HepG2 (cell line): ENCODE measurements around the gene SP5. TPM values are rescaled to one million over a fixed set of nuclear protein-coding genes. Genes with fewer than 3 reads are reported as not detected.

Experiments used
- CENPT ChIP-seq: sonication (generic); formaldehyde crosslinking; IDR thresholded peaks from 2 replicates; pipeline ENCODE4 v1.8.0; 2022; ENCODE audit warnings: low read depth, mild to moderate bottlenecking, moderate library complexity, missing genetic modification reagents
- CREB3 ChIP-seq: sonication (generic); formaldehyde crosslinking; IDR thresholded peaks from 2 replicates; pipeline ENCODE4 v1.5.0; 2020; ENCODE audit warnings: missing genetic modification reagents
- FOXP1 ChIP-seq, 2 experiments: fragments of 450-650 bp in 1 of 2; IDR thresholded peaks; 2 replicates each; pipeline ENCODE4 v1.6.1; 2017 to 2018; ENCODE audit warnings: antibody characterized with exemption in 1 of 2
- IKZF5 ChIP-seq: IDR thresholded peaks from 2 replicates; pipeline ENCODE4 v1.6.1; 2018; ENCODE audit warnings: missing genetic modification reagents, mild to moderate bottlenecking, missing compliant biosample characterization
- MTF2 ChIP-seq: sonication (generic); formaldehyde crosslinking; IDR thresholded peaks from 2 replicates; pipeline ENCODE4 v1.5.0; 2020; ENCODE audit warnings: missing genetic modification reagents, borderline replicate concordance
- NCOA1 ChIP-seq: sonication (generic); formaldehyde crosslinking; IDR thresholded peaks from 2 replicates; pipeline ENCODE4 v1.9.0; 2021; ENCODE audit warnings: missing genetic modification reagents
- NFAT5 ChIP-seq: sonication (generic); formaldehyde crosslinking; IDR thresholded peaks from 2 replicates; pipeline ENCODE4 v1.4.0; 2020; ENCODE audit warnings: missing genetic modification reagents
- NFE2L2 ChIP-seq: fragments of 150-350 bp; IDR thresholded peaks from 2 replicates; pipeline ENCODE4 v1.6.1; 2014; ENCODE audit warnings: low read length
- NFKBIZ ChIP-seq: IDR thresholded peaks from 2 replicates; pipeline ENCODE4 v1.6.1; 2018; ENCODE audit warnings: missing genetic modification reagents, missing compliant biosample characterization
- NONO ChIP-seq, 2 experiments: fragments of 450-650 bp in 1 of 2; sonication (generic) in 1 of 2; formaldehyde crosslinking in 1 of 2; IDR thresholded peaks in 1 of 2; conservative IDR thresholded peaks in 1 of 2; 2 replicates each; pipeline versions ENCODE4 v1.6.1 to v1.8.0; 2017 to 2022; ENCODE audit warnings: mild to moderate bottlenecking in 1 of 2, missing genetic modification reagents in 1 of 2, moderate library complexity in 1 of 2
- PPARG ChIP-seq: conservative IDR thresholded peaks from 2 replicates; pipeline ENCODE4 v1.6.1; 2016; ENCODE audit warnings: missing biosample characterization, missing genetic modification reagents
- SNRNP70 ChIP-seq: fragments of 200-400 bp; formaldehyde crosslinking; IDR thresholded peaks from 2 replicates; pipeline ENCODE4 v1.6.1; 2017; ENCODE audit warnings: mild to moderate bottlenecking, low read depth, low read length, moderate library complexity
- TBX3 ChIP-seq: fragments of 450-650 bp; IDR thresholded peaks from 2 replicates; pipeline ENCODE4 v1.6.1; 2017; ENCODE audit warnings: antibody characterized with exemption, mild to moderate bottlenecking, inconsistent platforms, borderline replicate concordance
- THAP8 ChIP-seq: sonication (generic); formaldehyde crosslinking; IDR thresholded peaks from 2 replicates; pipeline ENCODE4 v1.5.1; 2020; ENCODE audit warnings: missing genetic modification reagents, mild to moderate bottlenecking, borderline replicate concordance
- ZNF441 ChIP-seq: sonication (generic); formaldehyde crosslinking; IDR thresholded peaks from 2 replicates; pipeline ENCODE4 v1.7.0; 2021; ENCODE audit warnings: missing genetic modification reagents, borderline replicate concordance
- ZNF570 ChIP-seq: sonication (generic); formaldehyde crosslinking; IDR thresholded peaks from 2 replicates; pipeline ENCODE4 v1.4.0; 2020; ENCODE audit warnings: mild to moderate bottlenecking, missing genetic modification reagents, borderline replicate concordance
- ZNF749 ChIP-seq: sonication (generic); formaldehyde crosslinking; IDR thresholded peaks from 2 replicates; pipeline ENCODE4 v1.8.0; 2022; ENCODE audit warnings: mild to moderate bottlenecking, missing genetic modification reagents, moderate library complexity, borderline replicate concordance
- ZSCAN21 ChIP-seq: sonication (generic); formaldehyde crosslinking; IDR thresholded peaks from 2 replicates; pipeline ENCODE4 v1.8.0; 2022; ENCODE audit warnings: mild to moderate bottlenecking, missing genetic modification reagents, moderate library complexity, borderline replicate concordance
- polyA plus RNA-seq, 8 experiments: library from polyadenylated mRNA; depleted of rRNA in 3 of 8; stranded (reverse) in 7 of 8; unstranded in 1 of 8; fragments of >200 nt; fragmentation: Illumina TruSeq in 4 of 8; extraction: Trizol in 4 of 8; gene quantifications; 2 replicates each; pipeline versions ENCODE4 v1.2.1 to v1.2.3, GENCODE V29; 2011 to 2016; ENCODE audit warnings: low read depth in 4 of 8, missing spikeins in 1 of 8, mixed read lengths in 1 of 8; ENCODE audit not compliant: insufficient read depth in 1 of 8
- total RNA-seq, 5 experiments: library from RNA; depleted of rRNA; stranded (reverse); fragments of >200 nt; fragmentation: Illumina TruSeq; extraction: Trizol; gene quantifications; 2 replicates each; pipeline ENCODE4 v1.2.3, GENCODE V29; 2016; ENCODE audit warnings: low read depth in 1 of 5

Gene SP5
- total and polyA plus RNA-seq, 2 of the 13 experiments (the other 11 are each of a cell fraction or from before 2014, with no cell fraction given), result 50.8 to 119 TPM

- TF ChIP-seq NFAT5 (no peak; the same call in 1 of the 2 replicates), ZSCAN21 (CRISPR knock-in tag) (peak; percentile 88; the same call in 1 of the 2 replicates), NFKBIZ (no peak), PPARG (no peak), CREB3 (CRISPR knock-in tag) (no peak), TBX3 (no peak), NCOA1 (CRISPR knock-in tag) (no peak; the same call in 1 of the 2 replicates), ZNF570 (CRISPR knock-in tag) (no peak), THAP8 (no peak), MTF2 (CRISPR knock-in tag) (0 out of 2 replicates have a peak, but pooled peaks have one; percentile 71), NFE2L2 (no peak), ZNF441 (0 out of 2 replicates have a peak, but pooled peaks have one; percentile 5), CENPT (CRISPR knock-in tag) (no peak), ZNF749 (CRISPR knock-in tag) (no peak), IKZF5 (CRISPR knock-in tag) (no peak), FOXP1 (IDR thresholded peaks at IDR 0.05) (no peak), FOXP1 (CRISPR knock-in tag; IDR thresholded peaks at IDR 0.05) (no peak), NONO (IDR thresholded peaks at IDR 0.05) (no peak), NONO (CRISPR knock-in tag; conservative IDR thresholded peaks at IDR 0.05) (no peak), SNRNP70 (no peak)
Measured at GRCh38 chr2:170712653-170713542, 2.2 kb upstream of the SP5 start (continued).
